K562 (cell line): Measurements from ENCODE around the gene SNPH. TPM values are rescaled to one million over a fixed set of nuclear protein-coding genes. Genes with fewer than 3 reads are reported as not detected.

Experiments used
- ATAC-seq: fragments of 200-7000 bp; cut with Tn5 transposase; 3 replicates; pipeline ENCODE4 v1.9.1; 2020; ENCODE audit warnings: moderate library complexity
- BruUV-seq: library from RNA; stranded (reverse); fragments of 400-500 nt; replicated peaks from 2 replicates; lab custom pipeline; 2021; lab: Mats Ljungman, UMichigan
- CTCF ChIA-PET: fragments of 300-600 bp; formaldehyde crosslinking; extraction: SDS; loops from one replicate; lab custom pipeline; 2021; ENCODE audit warnings: low intra/inter-chr PET ratio; lab: Yijun Ruan, JAX
- POLR2A ChIA-PET: fragments of 300-600, 350-650 bp; sonication (Branson Sonifier 250); formaldehyde crosslinking; extraction: SDS; loops from one replicate; lab custom pipeline; 2021; ENCODE audit warnings: antibody characterized with exemption, inconsistent platforms; lab: Yijun Ruan, JAX
- DNase-seq, 4 experiments: peaks; one replicate each; pipeline versions ENCODE4 v3.0.0 to v3.0.0-alpha.2; 2011 to 2018; ENCODE audit warnings: low spot score in 3 of 4, mixed read lengths in 3 of 4; ENCODE audit errors: extremely low read depth in 1 of 4
- FAIRE-seq: peaks from 2 replicates; lab custom pipeline; 2011; peaks lifted over from hg19 to GRCh38; lab: Jason Lieb, UNC
- H2AFZ ChIP-seq: 2 replicates; pipeline ENCODE4 v1.6.0; 2011; ENCODE audit warnings: low read depth, low read length, control low read depth, inconsistent platforms
- H3K27ac ChIP-seq: fragments of 200-600 bp; 3 replicates; pipeline ENCODE4 v1.8.0; 2011; ENCODE audit warnings: low read depth, mild to moderate bottlenecking, control low read depth, inconsistent platforms, low read length, moderate library complexity, mixed read lengths; ENCODE audit errors: extremely low read depth
- H3K27me3 ChIP-seq, 2 experiments: fragments of 300-600 bp in 1 of 2; 2 replicates in 1 of 2; 3 replicates in 1 of 2; pipeline versions ENCODE4 v1.6.0 to v1.8.0; 2011; ENCODE audit warnings: inconsistent platforms in 2 of 2, low read length in 2 of 2, mild to moderate bottlenecking in 1 of 2, mixed read lengths in 1 of 2, moderate library complexity in 1 of 2; ENCODE audit not compliant: control insufficient read depth in 2 of 2, insufficient read depth in 2 of 2
- H3K36me3 ChIP-seq: fragments of 300-600 bp; 3 replicates; pipeline ENCODE4 v1.8.0; 2011; ENCODE audit warnings: mild to moderate bottlenecking, low read length, inconsistent platforms; ENCODE audit not compliant: control insufficient read depth, insufficient read depth
- H3K4me1 ChIP-seq, 2 experiments: fragments of 200-600 bp in 1 of 2; replicated peaks in 1 of 2; 2 replicates in 1 of 2; 3 replicates in 1 of 2; pipeline versions ENCODE4 v1.5.1 to v1.8.0; 2011; ENCODE audit warnings: inconsistent platforms in 2 of 2, low read length in 2 of 2, mild to moderate bottlenecking in 1 of 2, mixed read lengths in 1 of 2, moderate library complexity in 1 of 2; ENCODE audit not compliant: control insufficient read depth in 2 of 2, insufficient read depth in 2 of 2
- H3K4me2 ChIP-seq: 2 replicates; pipeline ENCODE4 v1.6.1; 2011; ENCODE audit warnings: low read length, control low read depth, inconsistent platforms, mixed read lengths; ENCODE audit not compliant: insufficient read depth
- H3K4me3 ChIP-seq: fragments of 200-600 bp; sonication (generic), shearing (Covaris generic); 2 replicates; pipeline ENCODE4 v1.5.1; 2016; ENCODE audit warnings: control low read depth, inconsistent platforms
- H3K79me2 ChIP-seq: fragments of 200-600 bp; 3 replicates; pipeline ENCODE4 v1.8.0; 2011; ENCODE audit warnings: low read length, inconsistent platforms; ENCODE audit not compliant: control insufficient read depth, insufficient read depth
- H3K9ac ChIP-seq, 2 experiments: 2 replicates each; pipeline versions ENCODE4 v1.6.0 to v1.6.1; 2011; ENCODE audit warnings: low read depth in 2 of 2, low read length in 2 of 2, control low read depth in 1 of 2, inconsistent platforms in 1 of 2, mild to moderate bottlenecking in 1 of 2, mixed read lengths in 1 of 2; ENCODE audit not compliant: insufficient read depth in 1 of 2
- H3K9me1 ChIP-seq: one replicate; pipeline ENCODE4 v1.6.0; 2011; ENCODE audit warnings: inconsistent platforms, mild to moderate bottlenecking, low read length, moderate library complexity; ENCODE audit not compliant: control insufficient read depth, insufficient read depth
- H3K9me3 ChIP-seq: replicated peaks from 2 replicates; pipeline ENCODE4 v1.5.1; 2011; ENCODE audit warnings: low read depth, low read length, inconsistent platforms; ENCODE audit not compliant: control insufficient read depth, insufficient read depth
- H4K20me1 ChIP-seq: replicated peaks from 2 replicates; pipeline ENCODE4 v1.6.1; 2011; ENCODE audit warnings: low read length, inconsistent platforms, mixed read lengths; ENCODE audit not compliant: control insufficient read depth, insufficient read depth
- ARID1B ChIP-seq: fragments of 450-650 bp; IDR thresholded peaks from 2 replicates; pipeline ENCODE4 v1.6.1; 2016; ENCODE audit warnings: antibody characterized with exemption, mild to moderate bottlenecking, inconsistent platforms
- JUND ChIP-seq, 2 experiments: IDR thresholded peaks; 2 replicates in 1 of 2; 3 replicates in 1 of 2; pipeline ENCODE4 v1.6.1; 2011; ENCODE audit warnings: borderline replicate concordance in 2 of 2, low read depth in 2 of 2, low read length in 2 of 2, improper control_type of control experiment in 1 of 2, missing biosample characterization in 1 of 2, missing genetic modification characterization in 1 of 2, missing genetic modification reagents in 1 of 2
- KAT7 ChIP-seq: sonication (generic); formaldehyde crosslinking; IDR thresholded peaks from 2 replicates; pipeline ENCODE4 v1.8.0; 2022; ENCODE audit warnings: missing genetic modification reagents, mild to moderate bottlenecking, borderline replicate concordance
- MIER1 ChIP-seq: fragments of 450-650 bp; IDR thresholded peaks from 2 replicates; pipeline ENCODE4 v1.6.1; 2016; ENCODE audit warnings: antibody characterized with exemption, mild to moderate bottlenecking, low read depth
- NCOR1 ChIP-seq: fragments of 450-650 bp; IDR thresholded peaks from 2 replicates; pipeline ENCODE4 v1.6.1; 2016; ENCODE audit warnings: mild to moderate bottlenecking, moderate library complexity
- POLR2AphosphoS5 ChIP-seq: IDR thresholded peaks from 2 replicates; pipeline ENCODE4 v1.6.1; 2011; ENCODE audit warnings: mild to moderate bottlenecking, low read depth, low read length, moderate library complexity; ENCODE audit not compliant: control insufficient read depth, insufficient read depth
- POLR3G ChIP-seq: IDR thresholded peaks from 2 replicates; pipeline ENCODE4 v1.6.1; 2011; ENCODE audit not compliant: insufficient read length, insufficient replicate concordance; ENCODE audit errors: extremely low read depth
- UBTF ChIP-seq, 2 experiments: IDR thresholded peaks; 2 replicates each; pipeline ENCODE4 v1.6.1; 2012; ENCODE audit warnings: improper control_type of control experiment in 2 of 2, low read depth in 2 of 2, low read length in 2 of 2, borderline replicate concordance in 1 of 2
- WHSC1 ChIP-seq: IDR thresholded peaks from one replicate; pipeline ENCODE4 v1.6.1; 2012; ENCODE audit warnings: low read length, control low read depth, inconsistent platforms
- YBX1 ChIP-seq: fragments of 450-650 bp; IDR thresholded peaks from 2 replicates; pipeline ENCODE4 v1.7.1; 2016; ENCODE audit warnings: mild to moderate bottlenecking
- ZNF398 ChIP-seq: fragments of 250-450 bp; sonication (Bioruptor Pico); IDR thresholded peaks from 2 replicates; pipeline ENCODE4 v1.8.0; 2021; ENCODE audit warnings: moderate library complexity, mild to moderate bottlenecking, inconsistent platforms
- ZNF586 ChIP-seq: fragments of 450-650 bp; formaldehyde crosslinking; conservative IDR thresholded peaks from 2 replicates; pipeline ENCODE4 v1.4.0; 2020; ENCODE audit warnings: mild to moderate bottlenecking, moderate library complexity
- ZNF707 ChIP-seq: fragments of 250-450 bp; sonication (Bioruptor Pico); conservative IDR thresholded peaks from 2 replicates; pipeline ENCODE4 v1.8.0; 2022; ENCODE audit warnings: inconsistent platforms, mild to moderate bottlenecking, moderate library complexity
- WGBS: fragments of 100-300 bp; shearing (Covaris generic); methylation state at CpG from one replicate; pipeline ENCODE4 v1.1.6; 2016; ENCODE audit warnings: low coverage, mixed read lengths; ENCODE audit not compliant: insufficient coverage; ENCODE audit errors: missing lambda C conversion rate; 5-methylcytosine and 5-hydroxymethylcytosine counted together
- in situ Hi-C: fragments of 300-500 bp; cut with MboI; formaldehyde crosslinking; loops from 4 replicates; pipeline ENCODE4 v1.15.0; 2018; ENCODE audit warnings: inconsistent platforms, mixed read lengths
- intact Hi-C: fragments of 100-400 bp; cut with micrococcal nuclease; formaldehyde crosslinking; loops from 2 replicates; pipeline ENCODE4 v1.14.2; 2022
- polyA plus RNA-seq, 8 experiments: library from polyadenylated mRNA; depleted of rRNA in 4 of 8; stranded (reverse) in 5 of 8; unstranded in 3 of 8; fragments of >200 nt; fragmentation: Nextera tagmentation in 2 of 8; fragmentation: Illumina TruSeq in 1 of 8; extraction: Ambion mirVana in 2 of 8; extraction: Trizol in 1 of 8; gene quantifications; 2 replicates each; pipeline versions ENCODE4 v1.2.1 to v1.2.3, GENCODE V29; 2011 to 2014; ENCODE audit warnings: inconsistent platforms in 1 of 8, missing spikeins in 1 of 8
- total RNA-seq, 7 experiments: library from RNA; depleted of rRNA in 6 of 7; stranded (reverse); fragments of >200 nt in 6 of 7; fragmentation: Illumina TruSeq in 2 of 7; extraction: Trizol in 2 of 7; gene quantifications; 2 replicates each; pipeline versions ENCODE4 v1.2.1 to v1.2.3, GENCODE V29; 2011 to 2021; ENCODE audit warnings: low replicate concordance in 1 of 7
- TF ChIP-seq, protein P1 (sequence below): fragments of 250-450 bp; sonication (Bioruptor Pico); IDR thresholded peaks from 2 replicates; pipeline ENCODE4 v1.8.0; 2022; ENCODE audit warnings: moderate library complexity, mild to moderate bottlenecking, inconsistent platforms

SNPH gene
- total and polyA plus RNA-seq, 9 of the 15 experiments (the other 6 are each of a cell fraction or from before 2014, with no cell fraction given), result 0.03 to 4.2 (median 1.4) TPM

DNA sequence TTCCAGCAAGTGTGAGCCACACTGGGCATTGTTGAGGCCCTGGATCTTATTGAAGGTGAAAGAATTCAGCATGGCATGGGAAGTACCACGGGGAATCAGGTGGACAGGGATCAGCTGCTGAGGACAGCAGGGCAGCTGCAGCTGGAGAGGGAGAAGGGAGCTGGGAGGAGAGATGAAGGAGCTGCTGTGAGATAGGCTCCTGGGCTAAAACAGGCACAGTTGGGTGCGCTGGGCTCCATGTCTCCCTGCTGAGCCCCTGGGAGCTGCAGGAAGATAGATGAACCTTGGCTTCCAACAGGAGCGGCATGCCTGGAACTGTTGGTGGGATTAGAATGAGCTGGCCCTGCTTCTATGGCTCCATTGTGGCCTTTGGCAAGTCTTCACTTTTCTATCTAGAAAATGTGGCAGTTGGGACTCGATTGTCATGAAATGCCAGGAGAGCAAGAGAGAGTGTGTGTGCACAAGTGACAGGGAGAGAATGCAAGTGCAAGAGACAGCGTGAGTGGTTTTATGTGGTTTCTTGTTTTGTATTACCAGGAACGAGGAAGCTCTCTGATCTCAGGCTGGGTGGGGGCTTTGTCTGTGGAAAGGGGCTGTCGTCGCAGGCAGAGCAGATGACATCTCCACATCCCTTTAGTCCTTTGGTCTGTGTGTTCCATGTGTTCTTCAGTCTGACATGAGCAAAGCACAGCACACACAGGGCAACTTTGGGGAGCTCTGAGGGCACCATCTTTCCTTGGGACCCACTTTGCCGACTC lies 20.4 kb downstream of the SNPH start (continued):
- TF ChIP-seq ZNF398 (CRISPR knock-in tag) (no peak), ARID1B (no peak), ZNF707 (CRISPR knock-in tag) (no peak), NCOR1 (no peak), KAT7 (CRISPR knock-in tag) (no peak)

GRCh38 chr20:1287306-1287705 lies 21.2 kb downstream of the SNPH start:
- no peak for DNase-seq
- no peaks in the 10 kb centered on the region for H3K9me1 ChIP-seq
- no peaks in the 10 kb centered on the region for H3K79me2 ChIP-seq
- ChIA-PET CTCF (no interaction called here), POLR2A (interaction anchor here (0.5 kb wide), 1 partner anchor 251 kb away, joined by 4 read pairs; no protein-coding TSS in a partner anchor)
- no peaks in the 10 kb centered on the region for H3K9me3 ChIP-seq
- no peak for FAIRE-seq
- H3K27ac ChIP-seq, result no peak overlapping the region
- no peaks in the 10 kb centered on the region for H3K36me3 ChIP-seq
- in situ Hi-C loops, result no loop called here
- H2AFZ ChIP-seq, result no peak overlapping the region
- peaks cover 0 to 3% of the 10 kb centered on the region in 2 experiments; a peak in 2 of 5 replicates for H3K4me1 ChIP-seq
- H3K4me2 ChIP-seq, result no peak overlapping the region
- H3K4me3 ChIP-seq, result no peak overlapping the region
- H3K9ac ChIP-seq, result no peak overlapping the region
- intact Hi-C loops, result no loop called here
- H3K27me3 ChIP-seq, result no peaks in the 10 kb centered on the region
- no peak for ATAC-seq
- BruUV-seq, result no TSS peak
- WGBS, result 63% methylated on average over 1 of the region's 1 CpG
- 0 out of 2 replicates have a peak, but pooled peaks cover 3% of the 10 kb centered on the region for H4K20me1 ChIP-seq
- TF ChIP-seq MIER1 (no peak), UBTF (IDR thresholded peaks at IDR 0.05; ENCODE audit: borderline replicate concordance in 1 of 2, low read depth in 2 of 2, low read length in 2 of 2) (no peak), POLR3G (no peak), ZNF586 (CRISPR knock-in tag) (no peak), POLR2AphosphoS5 (no peak), WHSC1 (no peak), YBX1 (no peak), JUND (IDR thresholded peaks at IDR 0.05; ENCODE audit: borderline replicate concordance, low read depth, low read length) (no peak), JUND (tag; IDR thresholded peaks at IDR 0.05; ENCODE audit: borderline replicate concordance, low read depth, low read length) (no peak)
- TF ChIP-seq, protein P1, sequence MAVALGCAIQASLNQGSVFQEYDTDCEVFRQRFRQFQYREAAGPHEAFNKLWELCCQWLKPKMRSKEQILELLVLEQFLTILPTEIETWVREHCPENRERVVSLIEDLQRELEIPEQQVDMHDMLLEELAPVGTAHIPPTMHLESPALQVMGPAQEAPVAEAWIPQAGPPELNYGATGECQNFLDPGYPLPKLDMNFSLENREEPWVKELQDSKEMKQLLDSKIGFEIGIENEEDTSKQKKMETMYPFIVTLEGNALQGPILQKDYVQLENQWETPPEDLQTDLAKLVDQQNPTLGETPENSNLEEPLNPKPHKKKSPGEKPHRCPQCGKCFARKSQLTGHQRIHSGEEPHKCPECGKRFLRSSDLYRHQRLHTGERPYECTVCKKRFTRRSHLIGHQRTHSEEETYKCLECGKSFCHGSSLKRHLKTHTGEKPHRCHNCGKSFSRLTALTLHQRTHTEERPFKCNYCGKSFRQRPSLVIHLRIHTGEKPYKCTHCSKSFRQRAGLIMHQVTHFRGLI (CRISPR knock-in tag), result no peak
